Cardiac fibroblast (primary cell): Measurements from ENCODE around the gene BRD3.

Source experiments
- DNase-seq, 2 donors: peaks; one replicate each; pipeline versions ENCODE4 v3.0.0 to v3.0.0-alpha.2; 2010; ENCODE audit warnings: low read depth in 2 of 2
- H3K4me3 ChIP-seq, 2 donors: replicated peaks in 1 of 2; 1 replicate in 1 of 2; 2 replicates in 1 of 2; pipeline ENCODE4 v1.5.1; 2011; ENCODE audit warnings: low read depth in 2 of 2, low read length in 2 of 2, mild to moderate bottlenecking in 2 of 2, moderate library complexity in 1 of 2
- TF ChIP-seq, protein P1 (sequence below): IDR thresholded peaks from one replicate; pipeline ENCODE4 v1.5.1; 2011; ENCODE audit warnings: low read depth, mild to moderate bottlenecking, low read length, inconsistent platforms

The BRD3 gene

GRCh38 chr9:134057307-134057657 is 10.5 kb downstream of the BRD3 start:
- H3K4me3 ChIP-seq: no peak overlapping the region
- DNase-seq: no peak
- TF ChIP-seq, protein P1, sequence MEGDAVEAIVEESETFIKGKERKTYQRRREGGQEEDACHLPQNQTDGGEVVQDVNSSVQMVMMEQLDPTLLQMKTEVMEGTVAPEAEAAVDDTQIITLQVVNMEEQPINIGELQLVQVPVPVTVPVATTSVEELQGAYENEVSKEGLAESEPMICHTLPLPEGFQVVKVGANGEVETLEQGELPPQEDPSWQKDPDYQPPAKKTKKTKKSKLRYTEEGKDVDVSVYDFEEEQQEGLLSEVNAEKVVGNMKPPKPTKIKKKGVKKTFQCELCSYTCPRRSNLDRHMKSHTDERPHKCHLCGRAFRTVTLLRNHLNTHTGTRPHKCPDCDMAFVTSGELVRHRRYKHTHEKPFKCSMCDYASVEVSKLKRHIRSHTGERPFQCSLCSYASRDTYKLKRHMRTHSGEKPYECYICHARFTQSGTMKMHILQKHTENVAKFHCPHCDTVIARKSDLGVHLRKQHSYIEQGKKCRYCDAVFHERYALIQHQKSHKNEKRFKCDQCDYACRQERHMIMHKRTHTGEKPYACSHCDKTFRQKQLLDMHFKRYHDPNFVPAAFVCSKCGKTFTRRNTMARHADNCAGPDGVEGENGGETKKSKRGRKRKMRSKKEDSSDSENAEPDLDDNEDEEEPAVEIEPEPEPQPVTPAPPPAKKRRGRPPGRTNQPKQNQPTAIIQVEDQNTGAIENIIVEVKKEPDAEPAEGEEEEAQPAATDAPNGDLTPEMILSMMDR: no peak

- TF ChIP-seq, protein P1: no peak
Observed at GRCh38 chr9:134056483-134057306, 11.1 kb downstream of the BRD3 start.

GRCh38 chr9:134055981-134056461 is 11.8 kb downstream of the BRD3 start:
- peak; percentile 66 to 87 for DNase-seq
- H3K4me3 ChIP-seq: no peak overlapping the region
- TF ChIP-seq, protein P1: no peak

More at GRCh38 chr9:134056483-134057306, 11.1 kb downstream of the BRD3 start:
- H3K4me3 ChIP-seq: no peak overlapping the region
- no peak for DNase-seq

DNA sequence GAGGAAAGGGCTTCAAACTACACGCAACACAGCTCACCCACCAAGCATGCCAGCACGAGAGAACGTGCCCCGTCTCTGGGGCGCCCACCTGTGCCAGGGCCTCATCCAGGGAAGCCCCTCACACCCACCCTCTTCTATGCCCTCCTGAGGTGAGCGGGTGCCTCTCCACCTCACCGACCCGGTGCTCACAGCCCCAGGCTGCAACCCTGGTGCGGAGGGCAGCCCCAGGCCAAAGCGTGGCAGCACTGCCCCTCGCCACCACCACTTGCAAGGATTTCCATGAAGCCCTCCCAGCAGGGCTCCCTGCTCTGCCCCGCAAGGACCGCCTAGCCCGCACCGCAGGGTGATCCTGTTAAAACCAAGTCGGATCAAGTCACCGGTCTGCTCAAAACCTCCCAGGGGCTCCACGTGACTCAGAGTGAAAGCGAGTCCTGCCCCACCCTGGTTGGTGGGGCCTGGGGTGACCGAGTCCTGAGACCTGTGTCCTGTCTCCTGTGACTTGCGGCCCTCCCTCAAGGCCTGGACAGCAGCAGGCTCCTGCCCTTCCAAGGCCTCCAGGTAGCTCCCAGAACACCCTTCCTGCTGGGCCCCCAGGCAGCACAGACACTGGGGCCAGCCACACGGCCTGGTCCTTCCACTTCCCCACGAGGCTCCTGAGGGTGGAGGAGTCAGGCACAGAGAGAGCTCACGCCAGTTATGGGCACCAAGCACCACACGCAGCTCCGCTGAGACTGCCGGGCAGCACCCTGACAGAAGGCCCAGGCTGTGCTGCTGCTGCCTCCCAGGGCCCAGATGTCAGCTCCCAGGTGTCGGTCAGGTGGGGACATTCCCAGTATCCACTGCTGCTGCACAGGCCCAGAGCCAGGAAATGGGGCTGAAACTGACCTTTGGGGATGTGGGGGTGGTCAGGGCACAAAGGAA is 12.7 kb downstream of the BRD3 start:
- no peak for DNase-seq
- H3K4me3 ChIP-seq: no peak overlapping the region
- TF ChIP-seq, protein P1: no peak

DNA sequence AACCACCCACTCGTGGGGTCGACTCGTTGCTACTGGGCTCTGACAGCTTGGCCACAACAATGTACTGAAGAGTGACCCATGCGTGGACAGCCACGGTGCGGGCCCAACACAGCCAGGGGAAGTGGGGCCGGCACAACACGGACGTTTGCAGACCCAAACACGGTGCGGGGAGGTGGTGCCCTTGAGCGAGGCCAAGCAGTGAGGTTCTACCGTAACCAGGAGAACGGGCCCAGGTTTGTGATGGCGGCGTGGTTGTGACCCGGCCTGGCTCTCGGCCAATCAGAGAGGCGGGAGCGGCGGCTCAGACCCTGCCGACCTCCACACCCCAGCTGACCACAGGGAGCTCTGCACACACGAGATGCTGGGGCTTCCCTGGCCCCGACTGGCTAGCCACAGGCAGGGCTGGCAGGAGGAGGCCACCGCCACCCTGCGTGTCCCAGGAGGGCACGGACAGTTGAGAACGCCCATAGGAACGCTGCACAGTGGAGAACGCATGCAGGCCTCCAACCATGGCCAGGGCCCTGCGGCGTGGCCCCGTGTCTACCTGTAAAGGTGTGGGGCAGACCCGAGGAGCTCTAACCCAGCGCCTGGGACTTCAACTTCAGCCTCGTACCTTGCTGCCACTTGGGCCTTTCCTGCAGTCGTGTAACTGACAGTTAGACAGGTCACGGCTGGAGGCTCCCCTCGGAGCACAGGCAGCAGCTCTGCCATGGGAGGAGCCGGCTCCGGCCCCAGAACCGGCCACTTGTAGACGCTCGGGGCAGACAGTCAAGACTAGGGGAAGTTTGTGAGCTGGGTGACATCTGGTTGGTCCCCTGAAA is 13.7 kb downstream of the BRD3 start:
- no peak for DNase-seq
- TF ChIP-seq, protein P1: no peak
- no peak overlapping the region for H3K4me3 ChIP-seq

- DNase-seq: no peak
- TF ChIP-seq, protein P1: no peak
Observed at GRCh38 chr9:134053401-134053871, 14.4 kb downstream of the BRD3 start.

More at GRCh38 chr9:134053401-134053871, 14.4 kb downstream of the BRD3 start:
- no peak overlapping the region for H3K4me3 ChIP-seq
